GM06990 (cell line): ENCODE data around the gene DENND6B.
A peak's percentile ranks its signal among the peaks of the same experiment; 100 is the strongest.
"Not testable (repeated sequence)": the region's sequence is repeated elsewhere in the genome, so short reads cannot be mapped to it uniquely, and the experiment has no call there.

Source experiments
- DNase-seq: peaks from one replicate; pipeline ENCODE4 v3.0.0-alpha.2; 2011; ENCODE audit not compliant: insufficient read length; ENCODE audit errors: extremely low read depth
- H3K27me3 ChIP-seq: replicated peaks from 2 replicates; pipeline ENCODE4 v1.6.0; 2011; ENCODE audit warnings: low read length; ENCODE audit not compliant: control insufficient read depth, insufficient read depth
- H3K36me3 ChIP-seq: 2 replicates; pipeline ENCODE4 v1.5.1; 2011; ENCODE audit warnings: low read length; ENCODE audit not compliant: control insufficient read depth, insufficient read depth
- H3K4me3 ChIP-seq: replicated peaks from 2 replicates; pipeline ENCODE4 v1.5.1; 2011; ENCODE audit warnings: low read depth, mild to moderate bottlenecking, control low read depth, low read length
- TF ChIP-seq, protein P1 (sequence below): IDR thresholded peaks from 2 replicates; pipeline ENCODE4 v1.5.1; 2011; ENCODE audit warnings: low read length, control low read depth, mild to moderate bottlenecking, inconsistent platforms; ENCODE audit not compliant: insufficient read depth, poor library complexity, severe bottlenecking

The DENND6B gene, protein sequence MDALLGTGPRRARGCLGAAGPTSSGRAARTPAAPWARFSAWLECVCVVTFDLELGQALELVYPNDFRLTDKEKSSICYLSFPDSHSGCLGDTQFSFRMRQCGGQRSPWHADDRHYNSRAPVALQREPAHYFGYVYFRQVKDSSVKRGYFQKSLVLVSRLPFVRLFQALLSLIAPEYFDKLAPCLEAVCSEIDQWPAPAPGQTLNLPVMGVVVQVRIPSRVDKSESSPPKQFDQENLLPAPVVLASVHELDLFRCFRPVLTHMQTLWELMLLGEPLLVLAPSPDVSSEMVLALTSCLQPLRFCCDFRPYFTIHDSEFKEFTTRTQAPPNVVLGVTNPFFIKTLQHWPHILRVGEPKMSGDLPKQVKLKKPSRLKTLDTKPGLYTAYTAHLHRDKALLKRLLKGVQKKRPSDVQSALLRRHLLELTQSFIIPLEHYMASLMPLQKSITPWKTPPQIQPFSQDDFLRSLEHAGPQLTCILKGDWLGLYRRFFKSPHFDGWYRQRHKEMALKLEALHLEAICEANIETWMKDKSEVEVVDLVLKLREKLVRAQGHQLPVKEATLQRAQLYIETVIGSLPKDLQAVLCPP

DNA sequence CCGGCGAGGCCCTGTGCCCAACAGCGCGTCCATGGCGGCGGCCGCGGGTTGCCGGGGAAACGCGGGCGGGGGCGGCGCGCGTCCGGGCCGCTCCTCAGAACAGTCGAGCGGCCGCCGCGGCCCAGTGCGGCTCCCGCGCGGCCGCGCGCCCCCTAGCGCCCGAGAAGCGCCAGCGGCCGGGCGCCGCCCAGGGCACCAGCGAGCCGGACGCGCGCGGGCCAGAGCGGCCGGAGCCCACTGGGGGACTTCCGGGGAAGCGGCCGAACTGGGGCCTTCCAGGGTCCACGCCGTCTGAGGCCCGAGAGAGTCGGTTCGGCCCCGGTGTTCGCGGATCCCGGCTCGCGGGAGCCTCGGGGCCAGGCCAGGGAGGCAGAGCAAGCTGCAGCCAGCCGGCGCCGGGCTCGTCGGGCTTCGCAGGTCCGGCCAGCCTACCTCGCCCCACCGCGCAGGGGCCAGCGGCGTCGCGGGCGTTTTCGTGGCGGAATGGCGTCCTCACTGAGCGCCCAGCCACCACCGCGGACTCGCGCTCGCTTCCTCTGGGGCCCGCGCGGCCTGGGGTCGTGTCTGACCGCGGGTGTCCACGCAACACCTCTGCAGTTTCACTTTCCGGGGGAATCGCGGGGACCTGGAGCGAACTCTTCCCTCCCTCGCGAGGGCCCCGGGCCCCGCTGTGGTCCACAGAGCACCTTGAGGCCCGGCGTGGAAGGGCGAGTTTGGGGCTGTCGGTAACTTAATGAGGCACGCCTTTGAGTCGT is at the start of gene DENND6B:
DENND6B (minus strand) TSS at position 57 of the 755 bp plus-strand sequence; CDS start at position 33, 24 bp downstream.
- Histone ChIP-seq H3K4me3 (peak within 1 kb of the TSS; percentile 70), H3K27me3 (no peaks in the 10 kb centered on the region), H3K36me3 (no peaks in the 10 kb centered on the region)
- peak; percentile 84 for DNase-seq
- TF ChIP-seq, protein P1, sequence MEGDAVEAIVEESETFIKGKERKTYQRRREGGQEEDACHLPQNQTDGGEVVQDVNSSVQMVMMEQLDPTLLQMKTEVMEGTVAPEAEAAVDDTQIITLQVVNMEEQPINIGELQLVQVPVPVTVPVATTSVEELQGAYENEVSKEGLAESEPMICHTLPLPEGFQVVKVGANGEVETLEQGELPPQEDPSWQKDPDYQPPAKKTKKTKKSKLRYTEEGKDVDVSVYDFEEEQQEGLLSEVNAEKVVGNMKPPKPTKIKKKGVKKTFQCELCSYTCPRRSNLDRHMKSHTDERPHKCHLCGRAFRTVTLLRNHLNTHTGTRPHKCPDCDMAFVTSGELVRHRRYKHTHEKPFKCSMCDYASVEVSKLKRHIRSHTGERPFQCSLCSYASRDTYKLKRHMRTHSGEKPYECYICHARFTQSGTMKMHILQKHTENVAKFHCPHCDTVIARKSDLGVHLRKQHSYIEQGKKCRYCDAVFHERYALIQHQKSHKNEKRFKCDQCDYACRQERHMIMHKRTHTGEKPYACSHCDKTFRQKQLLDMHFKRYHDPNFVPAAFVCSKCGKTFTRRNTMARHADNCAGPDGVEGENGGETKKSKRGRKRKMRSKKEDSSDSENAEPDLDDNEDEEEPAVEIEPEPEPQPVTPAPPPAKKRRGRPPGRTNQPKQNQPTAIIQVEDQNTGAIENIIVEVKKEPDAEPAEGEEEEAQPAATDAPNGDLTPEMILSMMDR: no peak

DNA sequence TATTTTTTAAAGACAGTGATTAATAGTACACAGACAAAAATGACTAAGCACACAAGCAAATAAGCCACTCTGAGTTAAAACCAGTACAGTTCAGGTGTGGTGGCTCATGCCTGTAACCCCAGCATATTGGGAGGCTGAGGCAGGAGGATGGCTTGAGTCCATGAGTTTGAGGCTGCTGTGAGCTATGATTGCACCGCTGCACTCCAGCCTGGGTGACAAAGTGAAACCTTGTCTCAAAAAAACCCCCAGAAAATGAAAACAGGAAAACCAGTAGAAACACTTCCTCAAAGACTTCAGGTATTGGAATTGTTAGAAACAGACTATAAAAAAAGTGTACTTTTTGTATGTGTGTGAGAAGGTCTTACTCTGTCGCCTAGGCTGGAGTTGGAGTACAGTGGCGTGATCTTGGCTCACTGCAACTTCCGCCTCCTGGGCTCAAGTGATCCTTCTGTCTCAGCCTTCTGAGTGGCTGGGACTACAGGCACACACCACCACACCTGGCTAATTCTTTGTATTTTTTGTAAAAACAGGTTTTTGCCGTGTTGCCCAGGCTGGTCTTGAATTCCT is 49.4 kb upstream of the DENND6B start:
- H3K4me3 ChIP-seq: no peak overlapping the region
- DNase-seq: no peak
- H3K36me3 ChIP-seq: peaks cover 6% of the 10 kb centered on the region
- TF ChIP-seq, protein P1: no peak
- H3K27me3 ChIP-seq: no peaks in the 10 kb centered on the region

DNA sequence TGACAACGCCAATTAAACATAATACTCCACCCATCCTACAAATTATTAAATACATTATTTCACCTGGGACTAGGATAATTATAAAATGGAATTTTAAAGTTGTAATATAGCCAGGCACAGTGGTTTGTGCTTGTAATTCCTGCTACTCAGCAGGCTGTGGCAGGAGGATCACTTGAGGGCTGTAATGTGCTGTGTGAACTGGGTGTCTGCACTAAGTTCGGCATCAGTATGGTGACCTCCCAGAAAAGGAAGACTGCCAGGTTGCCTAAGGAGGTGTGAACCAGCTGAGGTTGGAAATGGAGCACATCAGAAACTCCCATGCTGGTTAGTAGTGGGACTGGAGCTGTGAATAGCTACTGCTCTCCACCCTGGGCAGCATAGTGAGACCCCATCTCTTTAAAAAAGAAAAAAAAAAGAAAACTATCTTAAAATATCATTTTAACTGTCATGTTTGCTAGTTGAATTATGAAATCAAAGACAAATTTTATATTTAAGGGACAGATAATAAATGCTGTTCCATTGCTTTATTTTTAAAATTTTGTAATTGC is 44.4 kb upstream of the DENND6B start:
- DNase-seq: no peak
- TF ChIP-seq, protein P1: no peak
- Histone ChIP-seq H3K4me3 (no peak overlapping the region), H3K27me3 (no peaks in the 10 kb centered on the region), H3K36me3 (peaks cover 6% of the 10 kb centered on the region)

DNA sequence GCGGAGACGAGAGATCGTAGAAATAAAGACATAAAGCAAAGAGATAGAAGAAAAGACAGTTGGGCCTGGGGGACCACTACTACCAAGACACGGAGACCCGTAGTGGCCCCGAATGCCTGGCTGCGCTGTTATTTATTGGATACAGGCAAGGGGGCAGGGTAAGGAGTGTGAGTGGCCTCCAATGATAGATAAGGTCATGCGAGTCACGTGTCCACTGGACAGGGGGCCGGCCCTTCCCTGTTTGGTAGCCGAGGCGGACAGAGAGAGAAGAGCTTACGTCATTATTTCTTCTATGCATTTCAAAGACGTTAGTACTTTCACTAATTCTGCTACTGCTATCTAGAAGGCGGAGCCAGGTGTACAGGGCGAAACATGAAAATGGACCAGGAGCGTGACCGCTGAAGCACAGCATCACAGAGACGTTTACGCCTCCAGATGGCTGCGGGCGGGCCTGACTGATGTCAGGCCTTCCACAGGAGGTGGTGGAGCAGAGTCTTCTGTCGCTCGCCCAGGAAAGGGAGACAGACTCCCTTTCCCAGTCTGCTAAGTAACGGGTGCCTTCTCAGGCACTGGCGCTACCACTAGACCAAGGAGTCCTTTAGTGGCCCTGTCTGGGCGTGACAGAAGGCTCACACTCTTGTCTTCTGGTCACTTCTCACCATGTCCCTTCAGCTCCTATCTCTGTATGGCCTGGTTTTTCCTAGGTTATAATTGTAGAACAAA is 41.1 kb upstream of the DENND6B start:
- no peak for DNase-seq
- Histone ChIP-seq H3K36me3 (peaks cover 4% of the 10 kb centered on the region), H3K4me3 (no peak overlapping the region), H3K27me3 (no peaks in the 10 kb centered on the region)
- TF ChIP-seq, protein P1: no peak

DNA sequence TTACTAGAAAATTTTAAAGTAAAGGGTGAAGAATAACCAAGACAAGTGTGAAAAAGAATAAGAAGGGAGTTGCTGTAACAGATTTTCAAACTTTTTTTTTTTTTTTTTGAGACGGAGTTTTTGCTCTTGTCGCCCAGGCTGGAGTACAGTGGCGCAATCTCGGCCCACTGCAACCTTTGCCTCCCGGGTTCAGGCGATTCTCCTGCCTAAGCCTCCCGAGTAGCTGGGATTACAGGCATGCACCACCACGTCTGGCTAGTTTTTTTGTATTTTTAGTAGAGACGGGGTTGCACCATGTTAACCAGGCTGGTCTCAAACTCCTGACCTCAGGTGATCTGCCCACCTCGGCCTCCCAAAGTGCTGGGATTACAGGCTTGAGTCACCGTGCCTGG is 37.0 kb upstream of the DENND6B start:
- not testable (repeated sequence) for DNase-seq, H3K27me3 ChIP-seq, H3K36me3 ChIP-seq, H3K4me3 ChIP-seq
